A673 (cell line): Measurements from ENCODE around the gene FGF14. TPM values are rescaled to one million over a fixed set of nuclear protein-coding genes. Genes with fewer than 3 reads are reported as not detected.

Source experiments
- BruUV-seq: library from RNA; stranded (reverse); fragments of 400-500 nt; replicated peaks from 2 replicates; lab custom pipeline; 2021; lab: Mats Ljungman, UMichigan
- CTCF ChIA-PET: fragments of 300-600 bp; sonication (Branson Sonifier 250); formaldehyde crosslinking; loops from one replicate; lab custom pipeline; 2022; ENCODE audit warnings: antibody characterized with exemption; lab: Charles Lee
- POLR2A ChIA-PET: fragments of 300-600 bp; sonication (Branson Sonifier 250); formaldehyde crosslinking; loops from one replicate; lab custom pipeline; 2022; ENCODE audit warnings: antibody characterized with exemption; ENCODE audit not compliant: low non-redundant PET; lab: Charles Lee
- DNase-seq: peaks from one replicate; pipeline ENCODE4 v3.0.0-alpha.2; 2015; ENCODE audit warnings: low spot score
- H3K27ac ChIP-seq: fragments of 200-600 bp; sonication (generic); 2 replicates; pipeline ENCODE4 v1.5.1; 2016; ENCODE audit warnings: mixed run types, low read depth, mild to moderate bottlenecking, mixed read lengths, antibody characterized with exemption, low read length; ENCODE audit not compliant: poor library complexity, severe bottlenecking
- H3K27me3 ChIP-seq: fragments of 200-600 bp; sonication (generic); replicated peaks from 2 replicates; pipeline ENCODE4 v1.6.1; 2017; ENCODE audit warnings: mixed run types, low read depth, mild to moderate bottlenecking, mixed read lengths, antibody characterized with exemption, low read length; ENCODE audit not compliant: insufficient read depth, poor library complexity
- H3K36me3 ChIP-seq: fragments of 200-600 bp; sonication (generic); 2 replicates; pipeline ENCODE4 v1.6.1; 2016; ENCODE audit warnings: mixed run types, mild to moderate bottlenecking, mixed read lengths, antibody characterized with exemption, low read length; ENCODE audit not compliant: insufficient read depth, poor library complexity, severe bottlenecking
- H3K4me1 ChIP-seq: fragments of 200-600 bp; sonication (generic); 2 replicates; pipeline ENCODE4 v1.6.1; 2017; ENCODE audit warnings: mixed run types, mild to moderate bottlenecking, mixed read lengths, antibody characterized with exemption, low read length; ENCODE audit not compliant: insufficient read depth, poor library complexity, severe bottlenecking
- H3K4me3 ChIP-seq: fragments of 200-600 bp; sonication (generic); 2 replicates; pipeline ENCODE4 v1.5.1; 2016; ENCODE audit warnings: low read depth, mixed run types, mild to moderate bottlenecking, mixed read lengths, low read length; ENCODE audit not compliant: poor library complexity, severe bottlenecking
- H3K9me3 ChIP-seq: fragments of 200-600 bp; sonication (generic); 2 replicates; pipeline ENCODE4 v1.6.1; 2016; ENCODE audit warnings: mixed run types, low read depth, mild to moderate bottlenecking, mixed read lengths, antibody characterized with exemption, low read length; ENCODE audit not compliant: poor library complexity, severe bottlenecking
- CTCF ChIP-seq: fragments of 300-800, 200-600 bp; sonication (generic); conservative IDR thresholded peaks from 2 replicates; pipeline ENCODE4 v1.5.1; 2017; ENCODE audit warnings: low read depth, mild to moderate bottlenecking, antibody characterized with exemption, low read length, moderate library complexity, mixed read lengths
- EZH2 ChIP-seq: fragments of 200-600 bp; sonication (generic); IDR thresholded peaks from 2 replicates; pipeline ENCODE4 v1.6.1; 2017; ENCODE audit warnings: borderline replicate concordance, low read depth, mild to moderate bottlenecking, mixed read lengths, antibody characterized with exemption, low read length; ENCODE audit not compliant: poor library complexity, severe bottlenecking
- intact Hi-C: fragments of 100-400 bp; cut with micrococcal nuclease; formaldehyde crosslinking; loops from one replicate; pipeline ENCODE4 v1.10.0; 2022; ENCODE audit not compliant: unreplicated experiment
- total RNA-seq: library from RNA; stranded (reverse); gene quantifications from 2 replicates; pipeline ENCODE4 v1.2.3, GENCODE V29; 2021

FGF14 gene
- total RNA-seq, 1 experiment from 2014 or later: 19.7 TPM

GRCh38 chr13:101915331-101915730 is 486.5 kb downstream of the FGF14 start:
- CTCF ChIA-PET: no interaction called here
- no TSS peak for BruUV-seq
- TF ChIP-seq EZH2 (no peak), CTCF (no peak)
- Histone ChIP-seq H3K27me3 (peaks cover 55% of the 10 kb centered on the region), H3K9me3 (no peaks in the 10 kb centered on the region), H3K4me1 (peaks cover 13% of the 10 kb centered on the region), H3K4me3 (no peak overlapping the region), H3K36me3 (no peaks in the 10 kb centered on the region), H3K27ac (no peak overlapping the region)
- intact Hi-C loops: loop anchor here (5.0 to 10.0 kb wide), 3 partner anchors 128 to 773 kb away; no protein-coding TSS in a partner anchor
- no peak for DNase-seq
- POLR2A ChIA-PET: no interaction called here

GRCh38 chr13:101911752-101912151 is 490.1 kb downstream of the FGF14 start:
- BruUV-seq: no TSS peak
- no peaks in the 10 kb centered on the region for H3K9me3 ChIP-seq
- H3K27ac ChIP-seq: no peak overlapping the region
- no peaks in the 10 kb centered on the region for H3K4me1 ChIP-seq
- no peak for TF ChIP-seq CTCF
- no peak for TF ChIP-seq EZH2
- ChIA-PET CTCF (no interaction called here), POLR2A (no interaction called here)
- peaks cover 37% of the 10 kb centered on the region for H3K27me3 ChIP-seq
- no peak overlapping the region for H3K4me3 ChIP-seq
- DNase-seq: no peak
- intact Hi-C loops: loop anchor here (10.0 kb wide), 1 partner anchor 397 kb away; no protein-coding TSS in a partner anchor
- H3K36me3 ChIP-seq: no peaks in the 10 kb centered on the region

- POLR2A ChIA-PET: no interaction called here
These were observed 498.0 kb downstream of the FGF14 start for GRCh38 chr13:101903890-101904289.

More at GRCh38 chr13:101903890-101904289, 498.0 kb downstream of the FGF14 start:
- peaks cover 34% of the 10 kb centered on the region for H3K27me3 ChIP-seq
- no peak for DNase-seq
- BruUV-seq: no TSS peak
- no peak for TF ChIP-seq CTCF
- TF ChIP-seq EZH2: no peak
- H3K27ac ChIP-seq: no peak overlapping the region
- intact Hi-C loops: no loop called here
- CTCF ChIA-PET: no interaction called here
- H3K36me3 ChIP-seq: no peaks in the 10 kb centered on the region
- no peaks in the 10 kb centered on the region for H3K4me1 ChIP-seq
- no peak overlapping the region for H3K4me3 ChIP-seq
- H3K9me3 ChIP-seq: no peaks in the 10 kb centered on the region
